Astrocyte of the cerebellum (primary cell): Measurements from ENCODE around the gene FTO.
"Not testable (repeated sequence)": the region's sequence is repeated elsewhere in the genome, so short reads cannot be mapped to it uniquely, and the experiment has no call there.

Experiments
- DNase-seq: peaks from one replicate; pipeline ENCODE4 v3.0.0-alpha.2; 2011; ENCODE audit warnings: low read depth
- H3K4me3 ChIP-seq: 2 replicates; pipeline ENCODE4 v1.5.1; 2011; ENCODE audit warnings: mild to moderate bottlenecking, low read depth, low read length, moderate library complexity
- in situ Hi-C: cut with HindIII; loops from 2 replicates; pipeline ENCODE4 v1.10.0; 2017; ENCODE audit warnings: low sequenced_read_pairs
- TF ChIP-seq, protein P1 (sequence below): IDR thresholded peaks from 2 replicates; pipeline ENCODE4 v1.5.1; 2012; ENCODE audit warnings: low read length, low read depth, moderate library complexity, mild to moderate bottlenecking; ENCODE audit errors: missing control alignments

Gene FTO

GRCh38 chr16:53878216-53878615 is 174.3 kb downstream of the FTO start:
- TF ChIP-seq, protein P1, sequence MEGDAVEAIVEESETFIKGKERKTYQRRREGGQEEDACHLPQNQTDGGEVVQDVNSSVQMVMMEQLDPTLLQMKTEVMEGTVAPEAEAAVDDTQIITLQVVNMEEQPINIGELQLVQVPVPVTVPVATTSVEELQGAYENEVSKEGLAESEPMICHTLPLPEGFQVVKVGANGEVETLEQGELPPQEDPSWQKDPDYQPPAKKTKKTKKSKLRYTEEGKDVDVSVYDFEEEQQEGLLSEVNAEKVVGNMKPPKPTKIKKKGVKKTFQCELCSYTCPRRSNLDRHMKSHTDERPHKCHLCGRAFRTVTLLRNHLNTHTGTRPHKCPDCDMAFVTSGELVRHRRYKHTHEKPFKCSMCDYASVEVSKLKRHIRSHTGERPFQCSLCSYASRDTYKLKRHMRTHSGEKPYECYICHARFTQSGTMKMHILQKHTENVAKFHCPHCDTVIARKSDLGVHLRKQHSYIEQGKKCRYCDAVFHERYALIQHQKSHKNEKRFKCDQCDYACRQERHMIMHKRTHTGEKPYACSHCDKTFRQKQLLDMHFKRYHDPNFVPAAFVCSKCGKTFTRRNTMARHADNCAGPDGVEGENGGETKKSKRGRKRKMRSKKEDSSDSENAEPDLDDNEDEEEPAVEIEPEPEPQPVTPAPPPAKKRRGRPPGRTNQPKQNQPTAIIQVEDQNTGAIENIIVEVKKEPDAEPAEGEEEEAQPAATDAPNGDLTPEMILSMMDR, result no peak
- H3K4me3 ChIP-seq, result no peak overlapping the region
- in situ Hi-C loops, result no loop called here
- DNase-seq, result peak; percentile 15

- H3K4me3 ChIP-seq, result no peak overlapping the region
- no peak for DNase-seq
- in situ Hi-C loops, result no loop called here
- TF ChIP-seq, protein P1, result no peak
Measured at GRCh38 chr16:53881371-53881770, 177.4 kb downstream of the FTO start.

GRCh38 chr16:53882310-53882709 is 178.4 kb downstream of the FTO start:
- TF ChIP-seq, protein P1, result no peak
- in situ Hi-C loops, result no loop called here
- no peak for DNase-seq
- H3K4me3 ChIP-seq, result no peak overlapping the region

DNA sequence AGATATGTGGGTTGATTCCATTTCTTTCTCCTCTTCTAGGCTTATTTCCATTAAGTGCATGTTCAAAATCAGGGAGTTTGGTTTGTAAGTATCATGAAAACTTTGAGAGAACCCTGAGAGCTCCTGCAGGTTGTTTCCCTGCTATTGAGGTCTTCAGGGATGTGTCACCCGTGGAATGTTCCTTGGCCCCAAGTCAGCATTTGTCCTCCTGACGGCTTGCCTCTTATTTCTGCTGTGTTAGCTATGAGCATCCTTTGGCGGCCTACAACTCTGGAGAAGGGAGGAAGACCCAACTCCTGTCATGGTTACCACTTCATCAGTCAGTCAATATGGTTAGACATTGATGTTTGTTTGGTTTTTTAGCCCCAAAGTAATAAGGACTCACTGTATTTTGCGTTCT is 180.8 kb downstream of the FTO start:
- in situ Hi-C loops, result no loop called here
- no peak for DNase-seq
- H3K4me3 ChIP-seq, result no peak overlapping the region
- TF ChIP-seq, protein P1, result no peak

DNA sequence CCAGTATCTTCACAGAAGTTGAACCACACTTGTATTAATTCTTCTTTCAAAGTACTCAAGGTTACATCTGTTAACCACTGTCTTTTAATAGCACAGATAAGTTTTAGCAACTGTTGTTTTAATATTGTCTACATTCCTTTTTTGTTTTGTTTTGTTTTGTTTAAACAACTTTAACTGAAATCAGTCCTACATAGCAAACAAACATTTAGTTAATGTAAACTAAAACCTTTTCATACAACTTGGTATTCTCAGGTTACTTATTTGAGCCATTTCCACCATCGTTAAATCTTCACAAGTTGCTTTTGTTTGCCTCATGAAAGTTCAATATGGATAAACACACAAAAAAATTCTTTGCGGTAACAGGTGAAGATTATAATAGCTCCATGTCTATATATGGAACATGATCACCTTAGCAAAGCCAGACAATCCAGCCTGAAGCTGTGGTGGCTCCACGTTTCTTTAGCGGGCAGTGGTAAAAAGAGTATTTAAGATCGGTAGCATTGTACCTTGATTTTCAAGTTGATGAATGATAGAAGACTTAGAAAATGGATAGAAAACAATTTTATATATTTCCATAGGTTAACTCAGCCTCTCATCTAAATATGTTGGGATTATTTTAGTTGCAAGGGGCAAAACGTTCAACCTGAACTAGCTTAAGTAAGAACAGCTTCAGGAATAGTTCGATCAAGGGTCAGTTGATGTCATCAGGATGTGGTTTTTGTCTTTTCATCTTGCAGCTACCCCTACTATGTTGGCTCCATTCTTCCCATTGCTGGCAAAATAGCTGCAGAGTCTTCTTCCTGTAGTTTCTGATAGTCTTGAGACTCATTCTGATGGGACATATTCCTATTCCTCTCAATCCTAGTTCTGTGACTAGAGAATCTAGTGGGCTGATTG is 182.8 kb downstream of the FTO start:
- no peak overlapping the region for H3K4me3 ChIP-seq
- no peak for DNase-seq
- in situ Hi-C loops, result no loop called here
- TF ChIP-seq, protein P1, result no peak

- no peak overlapping the region for H3K4me3 ChIP-seq
- TF ChIP-seq, protein P1, result no peak
- in situ Hi-C loops, result no loop called here
- no peak for DNase-seq
Measured at GRCh38 chr16:53888222-53888621, 184.3 kb downstream of the FTO start.

GRCh38 chr16:53890877-53891276 is 186.9 kb downstream of the FTO start:
- H3K4me3 ChIP-seq, in situ Hi-C loops, DNase-seq: not testable (repeated sequence)
